A673 (cell line): ENCODE results near the gene CWF19L2. TPM values are rescaled to one million over a fixed set of nuclear protein-coding genes. Genes with fewer than 3 reads are reported as not detected.

ENCODE experiments used
- Bru-seq: library from RNA; stranded (reverse); fragments of 400-500 nt; gene quantifications from one replicate; lab custom pipeline; 2021; lab: Mats Ljungman, UMichigan
- BruChase-seq, 2 experiments: library from RNA; stranded (reverse); fragments of 400-500 nt; gene quantifications; one replicate each; lab custom pipeline; 2021; lab: Mats Ljungman, UMichigan
- BruUV-seq: library from RNA; stranded (reverse); fragments of 400-500 nt; replicated peaks from 2 replicates; lab custom pipeline; 2021; lab: Mats Ljungman, UMichigan
- CTCF ChIA-PET: fragments of 300-600 bp; sonication (Branson Sonifier 250); formaldehyde crosslinking; loops from one replicate; lab custom pipeline; 2022; ENCODE audit warnings: antibody characterized with exemption; lab: Charles Lee
- POLR2A ChIA-PET: fragments of 300-600 bp; sonication (Branson Sonifier 250); formaldehyde crosslinking; loops from one replicate; lab custom pipeline; 2022; ENCODE audit warnings: antibody characterized with exemption; ENCODE audit not compliant: low non-redundant PET; lab: Charles Lee
- DNase-seq: peaks from one replicate; pipeline ENCODE4 v3.0.0-alpha.2; 2015; ENCODE audit warnings: low spot score
- H3K27ac ChIP-seq: fragments of 200-600 bp; sonication (generic); 2 replicates; pipeline ENCODE4 v1.5.1; 2016; ENCODE audit warnings: mixed run types, low read depth, mild to moderate bottlenecking, mixed read lengths, antibody characterized with exemption, low read length; ENCODE audit not compliant: poor library complexity, severe bottlenecking
- H3K27me3 ChIP-seq: fragments of 200-600 bp; sonication (generic); replicated peaks from 2 replicates; pipeline ENCODE4 v1.6.1; 2017; ENCODE audit warnings: mixed run types, low read depth, mild to moderate bottlenecking, mixed read lengths, antibody characterized with exemption, low read length; ENCODE audit not compliant: insufficient read depth, poor library complexity
- H3K36me3 ChIP-seq: fragments of 200-600 bp; sonication (generic); 2 replicates; pipeline ENCODE4 v1.6.1; 2016; ENCODE audit warnings: mixed run types, mild to moderate bottlenecking, mixed read lengths, antibody characterized with exemption, low read length; ENCODE audit not compliant: insufficient read depth, poor library complexity, severe bottlenecking
- H3K4me1 ChIP-seq: fragments of 200-600 bp; sonication (generic); 2 replicates; pipeline ENCODE4 v1.6.1; 2017; ENCODE audit warnings: mixed run types, mild to moderate bottlenecking, mixed read lengths, antibody characterized with exemption, low read length; ENCODE audit not compliant: insufficient read depth, poor library complexity, severe bottlenecking
- H3K4me3 ChIP-seq: fragments of 200-600 bp; sonication (generic); 2 replicates; pipeline ENCODE4 v1.5.1; 2016; ENCODE audit warnings: low read depth, mixed run types, mild to moderate bottlenecking, mixed read lengths, low read length; ENCODE audit not compliant: poor library complexity, severe bottlenecking
- H3K9me3 ChIP-seq: fragments of 200-600 bp; sonication (generic); 2 replicates; pipeline ENCODE4 v1.6.1; 2016; ENCODE audit warnings: mixed run types, low read depth, mild to moderate bottlenecking, mixed read lengths, antibody characterized with exemption, low read length; ENCODE audit not compliant: poor library complexity, severe bottlenecking
- CTCF ChIP-seq: fragments of 300-800, 200-600 bp; sonication (generic); conservative IDR thresholded peaks from 2 replicates; pipeline ENCODE4 v1.5.1; 2017; ENCODE audit warnings: low read depth, mild to moderate bottlenecking, antibody characterized with exemption, low read length, moderate library complexity, mixed read lengths
- EZH2 ChIP-seq: fragments of 200-600 bp; sonication (generic); IDR thresholded peaks from 2 replicates; pipeline ENCODE4 v1.6.1; 2017; ENCODE audit warnings: borderline replicate concordance, low read depth, mild to moderate bottlenecking, mixed read lengths, antibody characterized with exemption, low read length; ENCODE audit not compliant: poor library complexity, severe bottlenecking
- intact Hi-C: fragments of 100-400 bp; cut with micrococcal nuclease; formaldehyde crosslinking; loops from one replicate; pipeline ENCODE4 v1.10.0; 2022; ENCODE audit not compliant: unreplicated experiment
- long read RNA-seq: library from polyadenylated mRNA; stranded (forward); transcript quantifications from one replicate; pipeline ENCODE4 v2.0.0, GENCODE V29; 2022
- total RNA-seq: library from RNA; stranded (reverse); gene quantifications from 2 replicates; pipeline ENCODE4 v1.2.3, GENCODE V29; 2021

Gene CWF19L2
- total RNA-seq (23.3 and 26.3 TPM in 2 replicates), Bru-seq, nascent RNA (percentile 90 among the genes with signal in this experiment), BruChase-seq, experiment 1, labeled RNA remaining after a 2-hour chase (percentile 77 among the genes with signal in this experiment), BruChase-seq, experiment 2, labeled RNA remaining after a 6-hour chase (percentile 71 among the genes with signal in this experiment)
- long read RNA-seq, transcript CWF19L2-201 (18 exons, 3,278 nt): major isoform, 55 of 72 reads
- long read RNA-seq, partial matches to known transcripts: 8 of 72 reads
- long read RNA-seq, other reads (novel, unspliced or antisense): 9 of 72 reads

GRCh38 chr11:107457558-107458271, at the start of gene CWF19L2:
CWF19L2 (minus strand) TSS chr11:107457825; CDS start chr11:107457816, 9 bp downstream.
- POLR2A ChIA-PET: no interaction called here
- DNase-seq: peak; percentile 98
- CTCF ChIA-PET: interaction anchor here (0.6 kb wide), 1 partner anchor 414 kb away, joined by 3 read pairs; no protein-coding TSS in a partner anchor
- intact Hi-C loops: no loop called here
- peaks cover 6% of the 10 kb centered on the region for H3K4me1 ChIP-seq
- no peaks in the 10 kb centered on the region for H3K9me3 ChIP-seq
- TSS peak; percentile 99 for BruUV-seq
- no peaks in the 10 kb centered on the region for H3K27me3 ChIP-seq
- peak within 1 kb of the TSS; percentile 69 for H3K4me3 ChIP-seq
- TF ChIP-seq EZH2 (no peak), CTCF (0 out of 2 replicates have a peak, but pooled peaks have one; percentile 10)
- H3K27ac ChIP-seq: peak within 1 kb of the TSS; percentile 79
- H3K36me3 ChIP-seq: peaks cover 13% of the 10 kb centered on the region

GRCh38 chr11:107505647-107506225, 48.1 kb upstream of the CWF19L2 start:
- intact Hi-C loops: no loop called here
- no peak for DNase-seq
- Histone ChIP-seq H3K4me3 (no peak overlapping the region), H3K4me1 (no peaks in the 10 kb centered on the region), H3K36me3 (no peaks in the 10 kb centered on the region), H3K27me3 (no peaks in the 10 kb centered on the region), H3K9me3 (no peaks in the 10 kb centered on the region), H3K27ac (no peak overlapping the region)
- ChIA-PET POLR2A (no interaction called here), CTCF (no interaction called here)
- TF ChIP-seq EZH2 (no peak), CTCF (no peak)
- no TSS peak for BruUV-seq

- DNase-seq: no peak
- ChIA-PET POLR2A (no interaction called here), CTCF (no interaction called here)
- BruUV-seq: no TSS peak
- Histone ChIP-seq H3K36me3 (no peaks in the 10 kb centered on the region), H3K4me1 (no peaks in the 10 kb centered on the region), H3K9me3 (no peaks in the 10 kb centered on the region), H3K4me3 (no peak overlapping the region), H3K27ac (no peak overlapping the region), H3K27me3 (no peaks in the 10 kb centered on the region)
- TF ChIP-seq CTCF: no peak
- intact Hi-C loops: no loop called here
These were observed 47.4 kb upstream of the CWF19L2 start for GRCh38 chr11:107504981-107505380.
